MM.1S (cell line): Measurements from ENCODE around the gene FGFR1OP2.

Source experiments
- DNase-seq: peaks from one replicate; pipeline ENCODE4 v3.0.0-alpha.2; 2015
- H2AFZ ChIP-seq: fragments of 300-600 bp; sonication (generic); 2 replicates; pipeline ENCODE4 v1.6.0; 2016; ENCODE audit warnings: antibody characterized with exemption, low read length
- H3F3A ChIP-seq: fragments of 300-600 bp; sonication (generic); 2 replicates; pipeline ENCODE4 v1.6.1; 2016; ENCODE audit warnings: mild to moderate bottlenecking, antibody characterized with exemption, low read length, moderate library complexity, mixed read lengths; ENCODE audit not compliant: insufficient read depth
- H3K27ac ChIP-seq: fragments of 300-600 bp; sonication (generic); 2 replicates; pipeline ENCODE4 v1.5.1; 2016; ENCODE audit warnings: mild to moderate bottlenecking, low read length
- H3K27me3 ChIP-seq: fragments of 300-600 bp; sonication (generic); replicated peaks from 2 replicates; pipeline ENCODE4 v1.6.0; 2016; ENCODE audit warnings: low read length; ENCODE audit not compliant: insufficient read depth
- H3K36me3 ChIP-seq: fragments of 300-600 bp; sonication (generic); replicated peaks from 2 replicates; pipeline ENCODE4 v1.6.1; 2016; ENCODE audit warnings: mild to moderate bottlenecking, low read length, mixed read lengths; ENCODE audit not compliant: insufficient read depth
- H3K4me1 ChIP-seq: fragments of 300-600 bp; sonication (generic); 2 replicates; pipeline ENCODE4 v1.6.1; 2016; ENCODE audit warnings: low read length, mixed read lengths
- H3K4me2 ChIP-seq: fragments of 300-600 bp; sonication (generic); 2 replicates; pipeline ENCODE4 v1.6.0; 2016; ENCODE audit warnings: low read depth, low read length
- H3K4me3 ChIP-seq: fragments of 300-600 bp; sonication (generic); 2 replicates; pipeline ENCODE4 v1.5.1; 2016; ENCODE audit warnings: low read length, mixed read lengths
- H3K79me2 ChIP-seq: fragments of 300-600 bp; sonication (generic); 2 replicates; pipeline ENCODE4 v1.6.1; 2016; ENCODE audit warnings: mixed run types, low read length, mixed read lengths
- H3K9ac ChIP-seq: fragments of 300-600 bp; sonication (generic); 2 replicates; pipeline ENCODE4 v1.6.1; 2016; ENCODE audit warnings: low read length, mixed read lengths
- H3K9me2 ChIP-seq: fragments of 300-600 bp; sonication (generic); replicated peaks from 2 replicates; pipeline ENCODE4 v1.6.1; 2016; ENCODE audit warnings: mild to moderate bottlenecking, low read length, mixed read lengths; ENCODE audit not compliant: insufficient read depth
- H3K9me3 ChIP-seq: fragments of 300-600 bp; sonication (generic); replicated peaks from 2 replicates; pipeline ENCODE4 v1.6.1; 2016; ENCODE audit warnings: mild to moderate bottlenecking, low read length, mixed read lengths; ENCODE audit not compliant: insufficient read depth
- H4K20me1 ChIP-seq: fragments of 300-600 bp; sonication (generic); 2 replicates; pipeline ENCODE4 v1.6.1; 2016; ENCODE audit warnings: mild to moderate bottlenecking, low read length, moderate library complexity, mixed read lengths; ENCODE audit not compliant: insufficient read depth
- CTCF ChIP-seq: fragments of 300-600 bp; sonication (generic); IDR thresholded peaks from 2 replicates; pipeline ENCODE4 v1.5.1; 2016; ENCODE audit warnings: antibody characterized with exemption, low read length, mixed read lengths
- EZH2 ChIP-seq: fragments of 300-600 bp; sonication (generic); optimal IDR thresholded peaks from 2 replicates; pipeline ENCODE3; 2017; ENCODE audit warnings: low read depth, mild to moderate bottlenecking, antibody characterized with exemption, low read length, mixed read lengths
- EZH2phosphoT487 ChIP-seq: fragments of 300-600 bp; sonication (generic); IDR thresholded peaks from 2 replicates; pipeline ENCODE4 v1.6.1; 2018; ENCODE audit warnings: antibody characterized with exemption, low read length

The FGFR1OP2 gene

GRCh38 chr12:26991826-26992225 is 53.6 kb downstream of the FGFR1OP2 start:
- H3K27me3 ChIP-seq = no peaks in the 10 kb centered on the region
- no peaks in the 10 kb centered on the region for H3K9me2 ChIP-seq
- TF ChIP-seq CTCF = no peak
- no peak for TF ChIP-seq EZH2phosphoT487
- no peak for TF ChIP-seq EZH2
- H3K4me3 ChIP-seq = no peak overlapping the region
- H3K4me2 ChIP-seq = no peak overlapping the region
- 0 out of 2 replicates have a peak, but pooled peaks cover 3% of the 10 kb centered on the region for H3K36me3 ChIP-seq
- H3K79me2 ChIP-seq = no peaks in the 10 kb centered on the region; the same call in 1 of the 2 replicates
- DNase-seq = no peak
- no peak overlapping the region for H2AFZ ChIP-seq
- H3K4me1 ChIP-seq = no peaks in the 10 kb centered on the region
- H3K27ac ChIP-seq = no peak overlapping the region
- no peaks in the 10 kb centered on the region for H3F3A ChIP-seq
- no peak overlapping the region for H3K9ac ChIP-seq
- no peaks in the 10 kb centered on the region for H4K20me1 ChIP-seq
- no peaks in the 10 kb centered on the region for H3K9me3 ChIP-seq

GRCh38 chr12:26994109-26994508 is 55.8 kb downstream of the FGFR1OP2 start:
- H3K9me3 ChIP-seq = no peaks in the 10 kb centered on the region
- no peaks in the 10 kb centered on the region for H3K36me3 ChIP-seq
- H2AFZ ChIP-seq = no peak overlapping the region
- no peaks in the 10 kb centered on the region for H4K20me1 ChIP-seq
- H3K9ac ChIP-seq = no peak overlapping the region
- no peak for DNase-seq
- no peaks in the 10 kb centered on the region for H3K9me2 ChIP-seq
- TF ChIP-seq EZH2 = no peak
- no peak for TF ChIP-seq CTCF
- TF ChIP-seq EZH2phosphoT487 = no peak
- no peaks in the 10 kb centered on the region for H3K27me3 ChIP-seq
- no peak overlapping the region for H3K4me2 ChIP-seq
- no peaks in the 10 kb centered on the region for H3F3A ChIP-seq
- no peak overlapping the region for H3K27ac ChIP-seq
- H3K79me2 ChIP-seq = no peaks in the 10 kb centered on the region
- H3K4me3 ChIP-seq = no peak overlapping the region
- H3K4me1 ChIP-seq = no peaks in the 10 kb centered on the region

GRCh38 chr12:26995706-26996105 is 57.4 kb downstream of the FGFR1OP2 start:
- Histone ChIP-seq H3F3A (no peaks in the 10 kb centered on the region), H2AFZ (no peak overlapping the region), H3K9me3 (no peaks in the 10 kb centered on the region), H3K4me1 (no peaks in the 10 kb centered on the region), H3K79me2 (no peaks in the 10 kb centered on the region), H3K36me3 (no peaks in the 10 kb centered on the region), H3K9ac (no peak overlapping the region), H3K4me2 (no peak overlapping the region), H3K27ac (no peak overlapping the region), H3K9me2 (no peaks in the 10 kb centered on the region), H4K20me1 (no peaks in the 10 kb centered on the region), H3K4me3 (no peak overlapping the region), H3K27me3 (no peaks in the 10 kb centered on the region)
- TF ChIP-seq CTCF (no peak), EZH2phosphoT487 (no peak), EZH2 (no peak)
- no peak for DNase-seq
